Esophagus squamous epithelium (tissue), 5 donors: ENCODE data around the gene IMMP2L. TPM values are rescaled to one million over a fixed set of nuclear protein-coding genes. Genes with fewer than 3 reads are reported as not detected.

Source experiments
- DNase-seq: peaks from one replicate; lab custom pipeline; 2025; lab: John Stamatoyannopoulos, UW
- H3K27ac ChIP-seq, 4 donors: fragments of 200-600 bp; sonication (generic); one replicate each; pipeline ENCODE4 v1.5.1; 2016 to 2019; ENCODE audit warnings: mild to moderate bottlenecking in 1 of 4
- H3K27me3 ChIP-seq, 4 donors: fragments of 200-600 bp; sonication (generic); 1 replicate in 3 of 4; 2 replicates in 1 of 4; pipeline versions ENCODE4 v1.5.1 to v1.6.0; 2017 to 2021; ENCODE audit warnings: antibody characterized with exemption in 1 of 4
- H3K36me3 ChIP-seq, 3 donors: fragments of 200-600 bp; sonication (generic); one replicate each; pipeline ENCODE4 v1.5.1; 2016 to 2019
- H3K4me1 ChIP-seq, 3 donors: fragments of 200-600 bp; sonication (generic); one replicate each; pipeline ENCODE4 v1.5.1; 2017 to 2019
- H3K4me3 ChIP-seq, 4 donors: fragments of 200-600 bp; sonication (generic); 1 replicate in 3 of 4; 2 replicates in 1 of 4; pipeline ENCODE4 v1.5.1; 2016 to 2019; ENCODE audit warnings: mild to moderate bottlenecking in 2 of 4, moderate library complexity in 1 of 4
- H3K9me3 ChIP-seq, 3 donors: fragments of 200-600 bp; sonication (generic); one replicate each; pipeline ENCODE4 v1.5.1; 2016 to 2019
- CTCF ChIP-seq, 6 experiments: fragments of 450-650 bp in 4 of 6; fragments of 200-600 bp in 2 of 6; sonication (generic) in 2 of 6; IDR thresholded peaks; one replicate each; pipeline ENCODE4 v1.5.1; 2016 to 2019; ENCODE audit warnings: antibody characterized with exemption in 6 of 6, mild to moderate bottlenecking in 4 of 6, moderate library complexity in 4 of 6
- POLR2A ChIP-seq, 4 donors: fragments of 450-650 bp; IDR thresholded peaks; one replicate each; pipeline ENCODE4 v1.6.1; 2017; ENCODE audit warnings: antibody characterized with exemption in 4 of 4, mild to moderate bottlenecking in 4 of 4, moderate library complexity in 3 of 4
- WGBS, 2 donors: methylation state at CpG; one replicate each; pipeline ENCODE4 v1.1.5; 2018; 5-methylcytosine and 5-hydroxymethylcytosine counted together
- intact Hi-C: fragments of 100-400 bp; cut with DNase I; formaldehyde crosslinking; loops from one replicate; pipeline ENCODE4 v1.15.0; 2022
- total RNA-seq, 4 donors: library from RNA; depleted of rRNA; stranded (reverse); fragments of >200 nt; gene quantifications; one replicate each; pipeline ENCODE4 v1.1.0, GENCODE V29; 2016
- donor health status: DM: yes; HTN: yes; CAD: no.

Gene IMMP2L
- total RNA-seq, 4 donors from 2014 or later, result 1.6 to 21.7 (median 5.4) TPM

- intact Hi-C loops, result loop anchor here (5.0 kb wide), 1 partner anchor 393 kb away; no protein-coding TSS in a partner anchor
- no peak for TF ChIP-seq CTCF (IDR thresholded peaks at IDR 0.05)
- TF ChIP-seq POLR2A (IDR thresholded peaks at IDR 0.05), result no peak
These were observed 467.9 kb downstream of the IMMP2L start for GRCh38 chr7:111094419-111094818.

DNA sequence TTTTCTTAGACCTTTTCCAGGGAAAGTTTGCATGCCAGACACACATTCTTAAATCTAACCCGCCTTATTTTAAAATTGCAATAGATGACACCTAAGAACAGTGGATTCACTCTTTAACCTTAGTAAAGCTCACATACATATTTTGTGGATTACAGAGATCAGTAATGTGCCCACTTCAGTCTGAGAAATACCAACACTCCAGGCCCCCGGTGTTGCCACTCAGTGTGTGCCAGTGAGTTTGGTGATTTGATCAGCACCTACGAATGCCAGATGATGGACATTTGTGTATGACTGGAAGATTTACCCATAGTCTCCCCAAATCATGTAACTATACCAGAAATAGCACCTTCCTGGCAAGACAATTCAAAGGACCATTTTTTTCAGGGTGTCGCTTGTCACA, 468.8 kb downstream of the IMMP2L start:
- Histone ChIP-seq H3K4me3 (no peak overlapping the region), H3K36me3 (no peaks in the 10 kb centered on the region), H3K27ac (no peak overlapping the region), H3K4me1 (peaks cover 0 to 11% (median 0%) of the 10 kb centered on the region in 3 donors), H3K9me3 (no peaks in the 10 kb centered on the region), H3K27me3 (no peaks in the 10 kb centered on the region)
- DNase-seq, result no peak
- TF ChIP-seq CTCF (IDR thresholded peaks at IDR 0.05) (no peak), POLR2A (IDR thresholded peaks at IDR 0.05) (no peak)
- intact Hi-C loops, result loop anchor here (5.0 kb wide), 1 partner anchor 394 kb away; no protein-coding TSS in a partner anchor
- 84 to 92% methylated on average over 4 of the region's 4 CpGs for WGBS, 2 donors

More at GRCh38 chr7:111094419-111094818, 467.9 kb downstream of the IMMP2L start:
- H3K27me3 ChIP-seq, result no peaks in the 10 kb centered on the region
- WGBS, 2 donors, result 50 to 85% methylated on average over 1 of the region's 1 CpG
- H3K9me3 ChIP-seq, result no peaks in the 10 kb centered on the region
- H3K4me1 ChIP-seq, result peaks cover 0 to 11% (median 0%) of the 10 kb centered on the region in 3 donors
- no peak overlapping the region for H3K27ac ChIP-seq
- no peaks in the 10 kb centered on the region for H3K36me3 ChIP-seq
- H3K4me3 ChIP-seq, result no peak overlapping the region
- DNase-seq, result no peak

- DNase-seq, result no peak
- no peak overlapping the region for H3K27ac ChIP-seq
- intact Hi-C loops, result loop anchor here (5.0 kb wide), 1 partner anchor 395 kb away; no protein-coding TSS in a partner anchor
- TF ChIP-seq CTCF (IDR thresholded peaks at IDR 0.05) (no peak), POLR2A (IDR thresholded peaks at IDR 0.05) (no peak)
- H3K4me3 ChIP-seq, result peak overlapping the region in 2 of 4 donors; percentile 0 to 47
- H3K9me3 ChIP-seq, result no peaks in the 10 kb centered on the region
- 52 to 53% methylated on average over 2 of the region's 2 CpGs for WGBS, 2 donors
- no peaks in the 10 kb centered on the region for H3K36me3 ChIP-seq
- H3K27me3 ChIP-seq, result no peaks in the 10 kb centered on the region
- peaks cover 0 to 11% (median 0%) of the 10 kb centered on the region in 3 donors for H3K4me1 ChIP-seq
These were observed 469.7 kb downstream of the IMMP2L start for GRCh38 chr7:111092406-111093236.

GRCh38 chr7:111091593-111092358, 470.5 kb downstream of the IMMP2L start:
- no peaks in the 10 kb centered on the region for H3K9me3 ChIP-seq
- no peaks in the 10 kb centered on the region for H3K27me3 ChIP-seq
- intact Hi-C loops, result loop anchor here (5.0 kb wide), 1 partner anchor 396 kb away; no protein-coding TSS in a partner anchor
- 51 to 76% methylated on average over 3 of the region's 3 CpGs for WGBS, 2 donors
- H3K27ac ChIP-seq, result no peak overlapping the region
- no peak for DNase-seq
- TF ChIP-seq POLR2A (IDR thresholded peaks at IDR 0.05), result no peak
- no peak for TF ChIP-seq CTCF (IDR thresholded peaks at IDR 0.05)
- H3K4me3 ChIP-seq, result peak overlapping the region in 3 of 4 donors; percentile 23 to 47 (median 29)
- peaks cover 0 to 11% (median 0%) of the 10 kb centered on the region in 3 donors for H3K4me1 ChIP-seq
- no peaks in the 10 kb centered on the region for H3K36me3 ChIP-seq
